ENCODE results near the gene DRAP1.

DRAP1 gene

GRCh38 chr11:65965986-65966762 lies 46.9 kb downstream of the DRAP1 start:
- no peak for DNase-seq

- DNase-seq = no peak
These were observed 48.2 kb downstream of the DRAP1 start for GRCh38 chr11:65967329-65967934.

- no peak for DNase-seq
These were observed 49.6 kb downstream of the DRAP1 start for GRCh38 chr11:65968600-65969482.
